ENCODE data around the gene FTSJ1. TPM values are rescaled to one million over a fixed set of nuclear protein-coding genes. Genes with fewer than 3 reads are reported as not detected.

Gene FTSJ1
- total and polyA plus RNA-seq, 4 donors, result 13.3 to 21.8 (median 17.0) TPM

- no peak for TF ChIP-seq RAD21 (IDR thresholded peaks at IDR 0.05)
- TF ChIP-seq YY1 (IDR thresholded peaks at IDR 0.05), result no peak
- TF ChIP-seq CTCF (IDR thresholded peaks at IDR 0.05; ENCODE audit: low read depth, low read length, missing input control), result no peak
- no peak for DNase-seq (ENCODE audit: low spot score)
- WGBS, result 81% methylated on average over 12 of the region's 12 CpGs
- no peak overlapping the region for H3K4me3 ChIP-seq (ENCODE audit: low read depth in 1 of 3, low read length in 3 of 3)
- no peak overlapping the region for H3K9ac ChIP-seq (ENCODE audit: low read depth in 1 of 2, low read length in 2 of 2)
- H3K36me3 ChIP-seq (ENCODE audit: control insufficient read depth in 4 of 4, insufficient read depth in 3 of 4, low read depth in 1 of 4, low read length in 3 of 4), result no peaks in the 10 kb centered on the region
- peaks cover 0 to 9% (median 6%) of the 10 kb centered on the region in 4 donors for H3K4me1 ChIP-seq (ENCODE audit: control insufficient read depth in 4 of 4, insufficient read depth in 4 of 4, low read length in 3 of 4)
- no peak overlapping the region for H3K27ac ChIP-seq (ENCODE audit: low read depth in 1 of 2, low read length in 2 of 2)
- H3K9me3 ChIP-seq (ENCODE audit: control insufficient read depth in 4 of 4, low read length in 3 of 4), result no peaks in the 10 kb centered on the region
- peaks cover 0 to 7% (median 0%) of the 10 kb centered on the region in 4 donors for H3K27me3 ChIP-seq (ENCODE audit: control insufficient read depth in 4 of 4, insufficient read depth in 4 of 4, low read length in 3 of 4)
Measured at GRCh38 chrX:48472851-48473703, 2.9 kb upstream of the FTSJ1 start.

- DNase-seq (ENCODE audit: low spot score), result no peak
- 84% methylated on average over 9 of the region's 9 CpGs for WGBS
Measured at GRCh38 chrX:48473704-48473990, 2.4 kb upstream of the FTSJ1 start.

More at GRCh38 chrX:48473704-48473990, 2.4 kb upstream of the FTSJ1 start:
- TF ChIP-seq FOXA1 (IDR thresholded peaks at IDR 0.05) (no peak), EGR1 (IDR thresholded peaks at IDR 0.05; ENCODE audit: low read depth in 2 of 2) (no peak), RAD21 (IDR thresholded peaks at IDR 0.05) (no peak), GABPA (IDR thresholded peaks at IDR 0.05 in 1 of 2, conservative IDR thresholded peaks at IDR 0.05 in 1 of 2) (no peak), HNF4A (conservative IDR thresholded peaks at IDR 0.05) (no peak), NR2F2 (IDR thresholded peaks at IDR 0.05) (no peak), SP1 (IDR thresholded peaks at IDR 0.05) (no peak), RXRA (IDR thresholded peaks at IDR 0.05) (no peak), ATF3 (IDR thresholded peaks at IDR 0.05) (no peak), CTCF (IDR thresholded peaks at IDR 0.05; ENCODE audit: low read depth, low read length, missing input control) (no peak), FOXA2 (IDR thresholded peaks at IDR 0.05) (no peak), HNF4G (IDR thresholded peaks at IDR 0.05) (no peak), JUND (IDR thresholded peaks at IDR 0.05) (no peak)
- TF ChIP-seq, protein P1, sequence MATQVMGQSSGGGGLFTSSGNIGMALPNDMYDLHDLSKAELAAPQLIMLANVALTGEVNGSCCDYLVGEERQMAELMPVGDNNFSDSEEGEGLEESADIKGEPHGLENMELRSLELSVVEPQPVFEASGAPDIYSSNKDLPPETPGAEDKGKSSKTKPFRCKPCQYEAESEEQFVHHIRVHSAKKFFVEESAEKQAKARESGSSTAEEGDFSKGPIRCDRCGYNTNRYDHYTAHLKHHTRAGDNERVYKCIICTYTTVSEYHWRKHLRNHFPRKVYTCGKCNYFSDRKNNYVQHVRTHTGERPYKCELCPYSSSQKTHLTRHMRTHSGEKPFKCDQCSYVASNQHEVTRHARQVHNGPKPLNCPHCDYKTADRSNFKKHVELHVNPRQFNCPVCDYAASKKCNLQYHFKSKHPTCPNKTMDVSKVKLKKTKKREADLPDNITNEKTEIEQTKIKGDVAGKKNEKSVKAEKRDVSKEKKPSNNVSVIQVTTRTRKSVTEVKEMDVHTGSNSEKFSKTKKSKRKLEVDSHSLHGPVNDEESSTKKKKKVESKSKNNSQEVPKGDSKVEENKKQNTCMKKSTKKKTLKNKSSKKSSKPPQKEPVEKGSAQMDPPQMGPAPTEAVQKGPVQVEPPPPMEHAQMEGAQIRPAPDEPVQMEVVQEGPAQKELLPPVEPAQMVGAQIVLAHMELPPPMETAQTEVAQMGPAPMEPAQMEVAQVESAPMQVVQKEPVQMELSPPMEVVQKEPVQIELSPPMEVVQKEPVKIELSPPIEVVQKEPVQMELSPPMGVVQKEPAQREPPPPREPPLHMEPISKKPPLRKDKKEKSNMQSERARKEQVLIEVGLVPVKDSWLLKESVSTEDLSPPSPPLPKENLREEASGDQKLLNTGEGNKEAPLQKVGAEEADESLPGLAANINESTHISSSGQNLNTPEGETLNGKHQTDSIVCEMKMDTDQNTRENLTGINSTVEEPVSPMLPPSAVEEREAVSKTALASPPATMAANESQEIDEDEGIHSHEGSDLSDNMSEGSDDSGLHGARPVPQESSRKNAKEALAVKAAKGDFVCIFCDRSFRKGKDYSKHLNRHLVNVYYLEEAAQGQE (IDR thresholded peaks at IDR 0.05), result no peak
- peaks cover 0 to 7% (median 0%) of the 10 kb centered on the region in 4 donors for H3K27me3 ChIP-seq (ENCODE audit: control insufficient read depth in 4 of 4, insufficient read depth in 4 of 4, low read length in 3 of 4)
- H3K36me3 ChIP-seq (ENCODE audit: control insufficient read depth in 4 of 4, insufficient read depth in 3 of 4, low read depth in 1 of 4, low read length in 3 of 4), result peaks cover 0 to 2% (median 0%) of the 10 kb centered on the region in 4 donors
- H3K9me3 ChIP-seq (ENCODE audit: control insufficient read depth in 4 of 4, low read length in 3 of 4), result no peaks in the 10 kb centered on the region
- peaks cover 0 to 9% (median 6%) of the 10 kb centered on the region in 4 donors for H3K4me1 ChIP-seq (ENCODE audit: control insufficient read depth in 4 of 4, insufficient read depth in 4 of 4, low read length in 3 of 4)
- H3K27ac ChIP-seq (ENCODE audit: low read depth in 1 of 2, low read length in 2 of 2), result no peak overlapping the region
- no peak overlapping the region for H3K9ac ChIP-seq (ENCODE audit: low read depth in 1 of 2, low read length in 2 of 2)
- no peak overlapping the region for H3K4me3 ChIP-seq (ENCODE audit: low read depth in 1 of 3, low read length in 3 of 3)

Measured in liver (tissue), 9 donors.